Superior temporal gyrus (tissue), 1 donor: ENCODE data around the gene TBL1X.
A peak's percentile ranks its signal among the peaks of the same experiment; 100 is the strongest.

Source experiments
- DNase-seq: peaks from one replicate; pipeline ENCODE4 v3.0.0-alpha.2; 2016; ENCODE audit errors: extremely low spot score

The TBL1X gene

DNA sequence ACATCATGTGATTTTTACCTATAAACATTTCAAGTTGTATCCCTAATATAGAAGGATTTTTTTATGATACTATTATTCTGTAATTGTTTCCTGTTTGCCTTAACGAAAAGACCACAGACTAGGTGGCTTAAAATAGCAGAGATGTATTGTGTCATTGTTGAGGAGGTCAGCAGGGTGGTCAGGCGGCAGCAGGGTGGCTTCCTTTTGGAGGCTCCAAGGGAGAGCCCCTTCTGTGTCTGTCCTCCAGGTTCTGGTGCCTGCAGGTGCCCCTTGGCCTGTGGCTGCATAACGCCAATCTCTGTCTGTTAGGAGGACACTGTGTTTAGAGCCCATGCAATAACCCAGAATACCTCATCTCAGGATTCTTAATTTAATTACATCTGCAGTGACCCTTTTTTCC, 118.1 kb downstream of the TBL1X start:
- no peak for DNase-seq

DNA sequence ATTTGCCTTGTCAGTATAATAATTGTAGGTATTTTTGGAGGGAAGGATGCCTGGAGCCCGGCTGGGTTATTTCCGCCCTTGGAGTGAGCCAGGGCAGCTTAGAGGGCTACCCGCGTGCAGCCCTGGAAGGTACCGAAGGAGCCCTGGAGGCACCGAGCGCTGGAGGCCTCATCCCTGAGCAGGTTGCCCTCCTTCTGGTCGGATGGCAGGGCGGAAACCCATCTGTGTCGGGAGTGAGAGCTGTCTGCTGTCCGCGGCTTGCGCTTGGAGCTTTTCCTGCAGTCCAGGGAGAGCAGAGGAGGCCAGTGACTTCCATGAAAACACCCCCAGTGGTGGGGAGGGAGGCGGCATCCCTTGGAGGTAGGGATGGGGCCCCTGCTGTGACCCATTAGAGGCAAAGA, 122.1 kb downstream of the TBL1X start:
- no peak for DNase-seq

- DNase-seq = no peak
These were observed 122.8 kb downstream of the TBL1X start for GRCh38 chrX:9587642-9588041.

DNA sequence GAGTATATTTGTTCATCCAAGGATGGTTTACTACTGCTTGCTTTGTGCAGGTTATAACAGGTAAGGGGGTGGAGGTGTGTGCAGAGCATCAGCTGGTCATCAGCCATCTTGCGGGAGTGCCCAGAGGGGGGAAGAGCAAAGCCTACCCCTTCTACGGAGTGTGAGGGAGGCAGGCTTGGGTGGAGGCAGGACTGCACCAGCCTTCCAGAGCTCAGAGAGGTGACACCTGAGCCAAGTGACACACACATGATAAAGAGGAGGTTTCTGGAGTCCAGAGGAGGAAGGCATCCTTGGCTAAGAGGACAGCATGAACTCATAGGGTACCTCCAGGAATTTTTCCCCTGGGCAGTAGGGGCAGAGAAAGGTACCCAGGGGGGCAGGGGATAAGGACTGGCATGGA, 126.6 kb downstream of the TBL1X start:
- DNase-seq = no peak

DNA sequence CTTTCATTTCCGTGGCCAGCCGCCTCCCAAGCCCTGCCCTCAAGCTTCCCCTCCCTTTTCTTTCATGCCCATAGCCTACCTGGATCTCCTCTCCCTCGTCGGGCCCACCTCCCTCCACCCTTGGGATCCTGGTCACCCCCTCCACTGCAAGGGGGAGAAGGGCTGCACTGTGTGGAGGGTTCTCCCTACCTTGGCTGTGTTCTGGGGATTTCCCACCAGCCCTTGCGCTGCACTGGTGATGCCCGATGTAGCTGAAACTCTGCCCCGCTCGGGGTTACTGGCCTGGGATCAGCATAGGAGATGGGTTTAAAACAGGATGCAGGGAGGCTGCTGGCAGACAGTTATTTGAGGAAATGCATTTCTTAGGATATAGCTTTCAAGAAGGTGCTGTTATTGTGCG, 128.9 kb downstream of the TBL1X start:
- DNase-seq = no peak

DNA sequence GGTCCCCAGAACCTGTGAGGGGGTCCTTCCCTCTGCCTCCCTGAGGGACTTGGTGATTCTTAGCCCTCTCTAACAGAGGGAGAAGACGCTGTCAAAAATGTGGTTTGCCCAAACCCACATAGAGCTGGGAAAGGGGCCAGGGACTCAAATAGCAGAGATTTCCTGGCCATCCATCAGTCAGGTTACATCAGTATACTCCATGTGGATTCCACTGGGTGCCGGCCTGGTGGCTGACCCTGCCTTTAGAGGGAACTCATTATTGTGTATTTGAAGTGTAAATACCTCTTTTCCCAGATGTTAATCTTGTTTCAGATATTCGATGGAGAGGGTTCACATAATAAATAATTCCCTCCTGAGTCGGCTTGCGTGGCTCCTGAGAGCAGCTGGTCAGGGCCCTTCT, 130.3 kb downstream of the TBL1X start:
- DNase-seq = no peak

- DNase-seq = no peak
These were observed 132.0 kb downstream of the TBL1X start for GRCh38 chrX:9596837-9597236.

- no peak for DNase-seq
These were observed 132.6 kb downstream of the TBL1X start for GRCh38 chrX:9597361-9598035.

DNA sequence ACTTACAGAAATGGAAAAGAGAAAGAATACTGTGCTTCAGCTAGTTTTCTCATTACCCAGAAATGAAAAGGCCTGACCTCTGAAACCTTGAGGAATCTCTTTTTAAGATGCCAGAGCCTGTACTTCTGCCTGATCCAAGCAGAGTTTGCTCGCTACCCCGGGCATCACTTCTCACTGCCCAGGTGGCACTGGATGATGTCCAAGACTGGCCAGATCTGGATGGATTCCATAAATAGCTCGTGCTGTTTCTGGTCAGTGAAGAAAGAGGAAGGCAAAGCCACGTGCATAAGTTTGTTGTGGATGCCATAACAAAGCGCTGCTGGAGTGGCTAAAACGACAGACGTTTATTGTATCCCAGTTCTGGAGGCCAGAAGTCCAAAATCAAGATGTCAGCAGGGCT, 133.5 kb downstream of the TBL1X start:
- DNase-seq = no peak

DNA sequence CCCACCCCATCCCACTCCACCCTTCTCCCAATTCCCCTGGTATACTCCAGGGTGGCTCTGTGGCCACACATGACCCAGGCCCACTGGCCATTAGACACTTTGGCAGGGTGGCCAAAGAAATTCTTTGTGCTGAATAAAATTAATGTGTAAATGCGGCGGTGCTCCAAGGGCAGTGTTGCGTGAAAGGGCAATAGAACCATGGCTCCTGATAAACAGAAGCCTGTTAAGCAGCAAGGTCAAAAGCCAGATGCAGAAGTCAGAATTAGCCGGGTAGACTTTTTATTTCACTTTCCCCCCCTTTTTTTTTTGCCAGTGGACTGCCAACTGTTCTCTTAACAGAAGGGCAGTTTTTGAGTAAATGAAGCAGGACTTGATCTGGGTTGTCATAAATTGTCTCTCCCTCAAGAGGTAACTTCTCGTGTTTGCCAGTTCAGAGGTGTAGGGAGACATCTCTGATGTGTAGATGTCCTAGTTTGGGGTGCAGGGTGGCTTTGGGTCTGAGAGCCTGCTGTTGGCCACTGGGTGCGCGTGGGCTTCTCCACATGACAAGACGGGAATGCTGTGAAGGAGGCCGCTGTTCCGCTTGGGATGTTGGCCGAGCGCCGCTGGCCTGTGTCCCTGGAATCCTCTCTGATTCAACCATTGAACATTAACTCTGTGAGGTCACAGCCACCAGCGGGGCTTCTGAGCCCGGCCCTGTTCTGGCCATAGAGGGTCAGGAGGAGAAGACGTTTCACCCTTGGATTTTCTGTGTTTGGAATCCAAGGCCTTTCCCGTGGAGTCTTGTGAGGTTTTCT, 139.5 kb downstream of the TBL1X start:
- peak; percentile 72 for DNase-seq

GRCh38 chrX:9604908-9605306, 140.0 kb downstream of the TBL1X start:
- DNase-seq = no peak

DNA sequence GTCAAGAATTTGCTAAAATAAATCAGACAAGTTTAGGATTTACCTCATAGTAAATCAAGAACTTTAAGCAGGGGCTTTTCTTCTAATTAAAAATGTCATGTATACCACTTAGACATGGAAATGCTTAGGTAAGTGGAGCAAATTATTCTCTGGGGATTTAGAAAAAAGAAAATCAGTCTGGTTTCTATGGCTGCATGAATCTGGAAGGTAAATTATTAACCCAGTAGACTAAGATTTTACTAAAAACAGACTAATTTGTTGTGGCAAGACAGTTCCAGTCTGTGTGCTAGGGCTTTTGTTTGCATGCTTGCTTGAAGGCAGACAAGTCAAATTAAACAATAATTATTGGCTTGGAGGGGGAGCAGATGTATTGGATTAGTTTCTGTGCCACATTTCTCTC, 140.6 kb downstream of the TBL1X start:
- DNase-seq = no peak

- no peak for DNase-seq
These were observed 142.1 kb downstream of the TBL1X start for GRCh38 chrX:9606971-9607370.

DNA sequence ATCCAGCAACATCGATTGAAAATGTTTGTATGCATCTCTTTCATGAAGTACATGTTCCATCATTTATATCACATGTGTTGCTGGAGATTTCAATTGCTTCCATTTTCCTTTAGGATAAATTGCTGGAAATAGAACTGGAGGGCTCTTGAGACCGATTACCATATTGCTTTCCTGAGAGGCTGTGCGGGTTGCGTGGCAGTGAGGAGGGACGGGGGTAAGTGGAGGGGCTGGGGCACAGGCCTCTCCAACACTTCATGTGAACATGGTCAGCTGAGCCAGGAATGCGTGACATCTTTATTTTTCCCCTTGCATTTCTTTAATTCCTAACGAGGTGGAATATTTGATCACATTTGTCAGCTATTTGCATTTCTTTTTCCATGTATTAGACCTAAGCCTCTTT, 144.6 kb downstream of the TBL1X start:
- no peak for DNase-seq

- no peak for DNase-seq
These were observed 145.1 kb downstream of the TBL1X start for GRCh38 chrX:9609987-9610386.

GRCh38 chrX:9610771-9611392, 146.0 kb downstream of the TBL1X start:
- DNase-seq = no peak

DNA sequence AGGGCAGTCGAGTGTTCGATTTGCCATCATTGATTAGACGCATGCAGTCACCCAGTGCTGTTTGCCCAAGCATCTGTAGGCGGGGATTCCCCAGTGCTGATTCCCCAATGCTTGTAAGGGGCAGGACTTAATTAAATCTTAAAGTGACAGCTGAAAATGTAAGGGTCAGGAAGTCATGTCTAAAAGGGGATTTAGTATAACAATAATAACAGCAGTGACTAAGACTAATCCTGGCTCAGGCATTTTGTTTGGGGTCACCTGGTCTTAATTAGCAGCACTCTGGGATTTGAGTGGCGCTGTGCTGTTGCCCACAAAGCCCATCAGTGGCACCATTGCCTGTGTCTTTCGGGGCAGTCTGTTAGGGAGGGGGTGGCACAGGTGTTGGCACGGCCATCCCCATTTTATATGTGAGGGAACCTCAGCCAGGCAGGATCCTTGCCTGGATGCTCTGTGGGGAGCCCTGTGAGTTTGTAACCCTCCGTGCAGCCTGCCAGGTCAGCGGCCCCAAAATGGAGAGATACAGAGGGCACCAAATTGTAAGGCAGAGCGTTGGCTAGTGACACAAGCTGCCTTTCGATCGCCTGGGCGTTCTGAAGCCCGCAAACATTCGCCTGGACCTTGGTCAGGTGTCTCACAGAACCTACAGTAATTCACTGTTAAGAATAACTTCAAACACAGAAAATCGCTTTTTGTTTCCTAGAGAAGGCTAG, 146.7 kb downstream of the TBL1X start:
- DNase-seq = no peak

DNA sequence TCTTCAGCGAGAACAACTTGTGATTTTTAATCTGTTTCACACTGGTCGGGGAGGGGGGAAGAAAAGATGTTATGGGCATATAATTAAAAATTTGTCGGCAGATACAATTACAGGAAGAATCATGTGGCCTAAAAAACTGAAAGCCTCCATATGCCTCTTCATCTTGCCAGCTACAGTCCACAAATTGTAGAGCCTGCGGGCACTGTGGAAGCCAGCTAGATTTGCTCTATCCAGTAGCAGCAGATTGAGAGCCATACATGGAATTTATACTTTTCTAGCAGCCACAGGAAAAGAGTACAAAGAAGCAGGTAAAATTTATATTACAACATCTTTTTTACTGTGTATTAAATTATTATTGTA, 147.3 kb downstream of the TBL1X start:
- DNase-seq = no peak

DNA sequence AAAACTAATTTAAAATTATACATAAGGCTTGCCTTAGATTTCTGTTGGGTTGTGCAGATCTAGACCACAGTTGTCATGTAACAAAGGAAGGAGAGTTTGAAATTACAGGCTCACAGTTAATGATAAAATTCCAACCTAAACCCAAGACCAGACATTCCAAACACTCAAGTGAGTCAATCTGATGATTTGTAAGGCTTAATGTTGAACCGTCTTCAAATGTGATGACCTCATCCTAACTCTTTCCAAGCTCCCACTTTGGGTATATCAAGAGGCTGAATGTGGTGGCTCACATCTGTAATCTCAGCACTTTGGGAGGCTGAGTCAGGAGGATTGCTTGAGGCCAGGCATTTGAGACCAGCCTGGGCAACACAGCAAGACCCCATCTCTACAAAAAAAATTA, 149.2 kb downstream of the TBL1X start:
- no peak for DNase-seq

DNA sequence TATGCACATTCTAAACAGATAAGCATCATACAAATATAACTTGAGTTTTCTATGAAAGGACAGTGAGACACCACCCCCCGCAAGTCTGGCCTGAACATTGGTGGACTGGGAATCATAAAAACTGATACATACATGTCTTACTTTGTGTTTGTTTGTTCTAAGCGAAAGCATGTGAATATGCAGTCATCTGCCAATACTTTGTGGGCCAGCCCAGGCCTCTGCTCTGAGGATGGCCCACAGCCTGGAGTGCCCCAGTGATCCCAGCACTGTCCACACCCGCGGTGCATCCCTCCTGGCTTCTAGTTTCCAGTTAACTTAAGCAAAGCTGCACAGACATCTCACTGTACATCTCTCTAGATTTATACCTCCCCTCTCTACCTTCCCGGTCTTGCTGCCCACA, 154.3 kb downstream of the TBL1X start:
- DNase-seq = no peak

- DNase-seq = no peak
These were observed 154.7 kb downstream of the TBL1X start for GRCh38 chrX:9619581-9619980.

GRCh38 chrX:9622128-9622527, 157.3 kb downstream of the TBL1X start:
- DNase-seq = no peak

- no peak for DNase-seq
These were observed 161.5 kb downstream of the TBL1X start for GRCh38 chrX:9626379-9626778.
